Neural crest cell (in vitro differentiated cells): ENCODE data around the gene TTLL5. TPM values are rescaled to one million over a fixed set of nuclear protein-coding genes. Genes with fewer than 3 reads are reported as not detected.
A peak's percentile ranks its signal among the peaks of the same experiment; 100 is the strongest.

Experiments used
- DNase-seq: peaks from one replicate; pipeline ENCODE4 v3.0.0; 2021; ENCODE audit warnings: low read depth, mixed read lengths, low spot score
- H3K27ac Mint-ChIP-seq: one replicate; pipeline ENCODE4 v1.8.0; 2021; ENCODE audit warnings: mild to moderate bottlenecking, mixed read lengths; ENCODE audit not compliant: unreplicated experiment
- H3K27me3 Mint-ChIP-seq: 2 replicates; pipeline ENCODE4 v1.8.0; 2021; ENCODE audit warnings: low read depth, mild to moderate bottlenecking, mixed read lengths
- H3K36me3 Mint-ChIP-seq: 2 replicates; pipeline ENCODE4 v1.8.0; 2021; ENCODE audit warnings: low read depth, mild to moderate bottlenecking, mixed read lengths
- H3K4me1 Mint-ChIP-seq: 2 replicates; pipeline ENCODE4 v1.8.0; 2021; ENCODE audit warnings: mixed read lengths
- H3K4me3 Mint-ChIP-seq: one replicate; pipeline ENCODE4 v1.8.0; 2021; ENCODE audit warnings: mild to moderate bottlenecking, mixed read lengths
- H3K9me3 Mint-ChIP-seq: 2 replicates; pipeline ENCODE4 v1.8.0; 2021; ENCODE audit warnings: mixed read lengths
- total RNA-seq: library from RNA; stranded (reverse); gene quantifications from 2 replicates; pipeline ENCODE4 v1.2.1, GENCODE V29; 2021
- TF ChIP-seq, protein P1 (sequence below): fragments of 200-600 bp; sonication (generic); conservative IDR thresholded peaks from 2 replicates; pipeline ENCODE4 v1.5.0; 2021; ENCODE audit warnings: antibody characterized with exemption, mild to moderate bottlenecking

Gene TTLL5
- total RNA-seq, 1 donor from 2014 or later = 55.7 TPM

DNA sequence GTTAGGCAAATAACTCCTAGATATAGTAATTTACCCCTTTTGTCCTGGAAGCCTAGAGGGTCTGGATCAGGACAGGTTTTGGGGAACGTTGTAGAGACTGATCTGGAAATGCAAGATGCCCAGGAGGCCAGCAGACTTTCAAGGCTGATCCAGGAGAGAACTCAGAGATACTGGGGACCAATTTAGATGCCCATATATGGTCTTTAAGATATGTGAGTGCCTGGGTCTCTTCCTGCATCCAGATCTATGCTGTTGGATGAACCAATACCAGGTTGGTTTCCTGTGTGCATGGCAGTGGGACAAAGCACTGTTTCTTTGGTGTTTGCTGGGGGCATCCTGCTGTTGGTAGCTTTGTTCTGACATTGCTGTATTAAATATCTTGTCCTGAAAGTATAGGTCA, 5.8 kb upstream of the TTLL5 start:
- no peaks in the 10 kb centered on the region for H3K9me3 Mint-ChIP-seq
- no peak for DNase-seq
- no peak overlapping the region for H3K4me3 Mint-ChIP-seq
- H3K4me1 Mint-ChIP-seq = peaks cover 29% of the 10 kb centered on the region
- H3K27me3 Mint-ChIP-seq = no peaks in the 10 kb centered on the region
- TF ChIP-seq, protein P1, sequence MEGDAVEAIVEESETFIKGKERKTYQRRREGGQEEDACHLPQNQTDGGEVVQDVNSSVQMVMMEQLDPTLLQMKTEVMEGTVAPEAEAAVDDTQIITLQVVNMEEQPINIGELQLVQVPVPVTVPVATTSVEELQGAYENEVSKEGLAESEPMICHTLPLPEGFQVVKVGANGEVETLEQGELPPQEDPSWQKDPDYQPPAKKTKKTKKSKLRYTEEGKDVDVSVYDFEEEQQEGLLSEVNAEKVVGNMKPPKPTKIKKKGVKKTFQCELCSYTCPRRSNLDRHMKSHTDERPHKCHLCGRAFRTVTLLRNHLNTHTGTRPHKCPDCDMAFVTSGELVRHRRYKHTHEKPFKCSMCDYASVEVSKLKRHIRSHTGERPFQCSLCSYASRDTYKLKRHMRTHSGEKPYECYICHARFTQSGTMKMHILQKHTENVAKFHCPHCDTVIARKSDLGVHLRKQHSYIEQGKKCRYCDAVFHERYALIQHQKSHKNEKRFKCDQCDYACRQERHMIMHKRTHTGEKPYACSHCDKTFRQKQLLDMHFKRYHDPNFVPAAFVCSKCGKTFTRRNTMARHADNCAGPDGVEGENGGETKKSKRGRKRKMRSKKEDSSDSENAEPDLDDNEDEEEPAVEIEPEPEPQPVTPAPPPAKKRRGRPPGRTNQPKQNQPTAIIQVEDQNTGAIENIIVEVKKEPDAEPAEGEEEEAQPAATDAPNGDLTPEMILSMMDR = no peak
- H3K36me3 Mint-ChIP-seq = peaks cover 10% of the 10 kb centered on the region
- H3K27ac Mint-ChIP-seq = no peak overlapping the region

GRCh38 chr14:75657331-75657730, 3.7 kb upstream of the TTLL5 start:
- no peaks in the 10 kb centered on the region for H3K27me3 Mint-ChIP-seq
- H3K36me3 Mint-ChIP-seq = peaks cover 2% of the 10 kb centered on the region
- TF ChIP-seq, protein P1 = no peak
- no peaks in the 10 kb centered on the region for H3K9me3 Mint-ChIP-seq
- H3K27ac Mint-ChIP-seq = no peak overlapping the region
- DNase-seq = no peak
- peak overlapping the region; percentile 78 for H3K4me3 Mint-ChIP-seq
- peaks cover 45% of the 10 kb centered on the region for H3K4me1 Mint-ChIP-seq

GRCh38 chr14:75658957-75659356, 2.1 kb upstream of the TTLL5 start:
- TF ChIP-seq, protein P1 = no peak
- Mint-ChIP-seq H3K36me3 (peaks cover 1% of the 10 kb centered on the region), H3K9me3 (no peaks in the 10 kb centered on the region), H3K27ac (no peak overlapping the region), H3K27me3 (no peaks in the 10 kb centered on the region), H3K4me1 (peaks cover 52% of the 10 kb centered on the region), H3K4me3 (peak overlapping the region; percentile 58)
- no peak for DNase-seq

DNA sequence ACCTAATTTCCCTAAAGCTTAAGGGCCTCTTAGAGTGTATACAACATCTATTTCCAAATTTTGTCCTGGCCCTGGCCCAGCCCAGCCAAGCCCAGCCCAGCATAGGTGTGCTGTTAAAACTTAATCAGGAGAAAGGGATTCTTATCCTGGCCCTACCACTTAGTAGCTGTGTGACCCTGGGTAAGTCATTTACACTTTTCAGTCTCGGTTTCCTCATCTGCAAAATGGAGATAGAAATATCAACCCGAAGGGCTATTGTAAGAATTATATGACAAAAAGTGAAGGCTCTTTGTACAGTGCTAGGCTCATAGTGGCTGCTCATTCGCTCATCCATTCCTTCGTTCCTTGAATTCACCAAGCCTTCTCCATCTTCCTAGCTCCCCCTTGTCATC, 812 bp upstream of the TTLL5 start:
- DNase-seq = no peak
- peak overlapping the region; percentile 99 for H3K27ac Mint-ChIP-seq
- peaks cover 50% of the 10 kb centered on the region for H3K4me1 Mint-ChIP-seq
- H3K36me3 Mint-ChIP-seq = no peaks in the 10 kb centered on the region
- H3K4me3 Mint-ChIP-seq = peak overlapping the region; percentile 100
- TF ChIP-seq, protein P1 = no peak
- H3K27me3 Mint-ChIP-seq = no peaks in the 10 kb centered on the region
- no peaks in the 10 kb centered on the region for H3K9me3 Mint-ChIP-seq

DNA sequence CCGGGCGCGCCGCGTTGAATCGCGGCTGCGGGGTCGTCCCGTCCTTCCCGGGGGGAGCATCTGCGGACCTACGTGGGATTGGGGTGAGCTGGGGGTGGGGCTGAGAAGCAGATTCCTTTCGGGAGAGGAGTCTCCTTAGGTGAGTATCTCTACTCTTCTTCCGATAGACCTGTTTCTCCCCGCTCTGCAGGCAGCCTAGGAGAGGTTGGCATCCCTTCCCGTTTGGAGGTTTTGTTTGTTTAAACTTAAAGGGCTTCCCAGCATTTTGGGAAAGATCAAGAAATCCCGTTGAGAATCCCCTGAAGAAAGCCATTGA, 411 bp downstream of the TTLL5 start:
- DNase-seq = no peak
- Mint-ChIP-seq H3K4me3 (peak overlapping the region; percentile 100), H3K4me1 (peaks cover 50% of the 10 kb centered on the region), H3K36me3 (no peaks in the 10 kb centered on the region), H3K9me3 (no peaks in the 10 kb centered on the region), H3K27me3 (no peaks in the 10 kb centered on the region), H3K27ac (peak overlapping the region; percentile 96)
- TF ChIP-seq, protein P1 = no peak

GRCh38 chr14:75662966-75663365, 1.9 kb downstream of the TTLL5 start:
- Mint-ChIP-seq H3K9me3 (no peaks in the 10 kb centered on the region), H3K4me1 (peaks cover 41% of the 10 kb centered on the region), H3K4me3 (peak overlapping the region; percentile 100), H3K27me3 (no peaks in the 10 kb centered on the region), H3K27ac (no peak overlapping the region), H3K36me3 (no peaks in the 10 kb centered on the region)
- no peak for DNase-seq
- TF ChIP-seq, protein P1 = no peak
